CD4-positive, CD25-positive, alpha-beta regulatory T cell (primary cell): ENCODE results near the gene GREB1. TPM values are rescaled to one million over a fixed set of nuclear protein-coding genes. Genes with fewer than 3 reads are reported as not detected.

Source experiments
- ATAC-seq, 2 donors: fragments of 150-1000 bp; cut with Tn5 transposase; one replicate each; pipeline ENCODE4 v1.10.0; 2021; ENCODE audit warnings: low read depth in 2 of 2, moderate number of reproducible peaks in 2 of 2, moderate library complexity in 1 of 2
- DNase-seq, 3 donors: peaks; one replicate each; pipeline versions ENCODE4 v3.0.0 to v3.0.0-alpha.2; 2012 to 2022; ENCODE audit warnings: mixed read lengths in 1 of 3
- H3K27ac ChIP-seq: one replicate; pipeline ENCODE4 v1.7.0; 2013; ENCODE audit warnings: mild to moderate bottlenecking, low read length; ENCODE audit not compliant: insufficient read depth, poor library complexity, severe bottlenecking
- H3K27me3 ChIP-seq: one replicate; pipeline ENCODE4 v1.7.0; 2013; ENCODE audit warnings: low read length; ENCODE audit not compliant: control insufficient read depth, insufficient read depth
- H3K36me3 ChIP-seq: one replicate; pipeline ENCODE4 v1.7.0; 2013; ENCODE audit warnings: mild to moderate bottlenecking, low read length, moderate library complexity; ENCODE audit not compliant: control insufficient read depth, insufficient read depth
- H3K4me1 ChIP-seq: 2 replicates; pipeline ENCODE4 v1.7.0; 2013; ENCODE audit warnings: mild to moderate bottlenecking, low read length; ENCODE audit not compliant: insufficient read depth, control insufficient read depth, poor library complexity, severe bottlenecking
- H3K4me3 ChIP-seq: one replicate; pipeline ENCODE4 v1.7.0; 2013; ENCODE audit warnings: low read depth, mild to moderate bottlenecking, low read length, moderate library complexity
- H3K9me3 ChIP-seq, 2 experiments: 1 replicate in 1 of 2; 2 replicates in 1 of 2; pipeline ENCODE4 v1.7.0; 2013; ENCODE audit warnings: low read length in 2 of 2, mild to moderate bottlenecking in 1 of 2, moderate library complexity in 1 of 2; ENCODE audit not compliant: control insufficient read depth in 2 of 2
- H3K27ac Mint-ChIP-seq, 3 donors: one replicate each; pipeline ENCODE4 v1.8.0; 2020 to 2022; ENCODE audit warnings: mild to moderate bottlenecking in 3 of 3, mixed read lengths in 3 of 3, moderate library complexity in 2 of 3
- H3K27me3 Mint-ChIP-seq: one replicate; pipeline ENCODE4 v1.8.0; 2022; ENCODE audit warnings: mild to moderate bottlenecking, mixed read lengths
- H3K36me3 Mint-ChIP-seq: one replicate; pipeline ENCODE4 v1.8.0; 2020; ENCODE audit warnings: mixed read lengths
- H3K4me1 Mint-ChIP-seq, 4 donors: one replicate each; pipeline ENCODE4 v1.8.0; 2020 to 2022; ENCODE audit warnings: mixed read lengths in 4 of 4, mild to moderate bottlenecking in 1 of 4
- H3K4me3 Mint-ChIP-seq, 4 donors: one replicate each; pipeline ENCODE4 v1.8.0; 2020 to 2022; ENCODE audit warnings: mild to moderate bottlenecking in 4 of 4, mixed read lengths in 4 of 4, moderate library complexity in 3 of 4
- H3K9me3 Mint-ChIP-seq, 7 donors: one replicate each; pipeline ENCODE4 v1.8.0; 2020 to 2022; ENCODE audit warnings: mixed read lengths in 7 of 7, mild to moderate bottlenecking in 3 of 7, moderate library complexity in 2 of 7
- polyA plus RNA-seq, 4 donors: library from polyadenylated mRNA; unstranded; fragments of 300-500 nt; fragmentation: Illumina TruSeq; gene quantifications; one replicate each; pipeline ENCODE4 v1.2.3, GENCODE V29; 2021
- total RNA-seq: library from RNA; stranded (reverse); gene quantifications from one replicate; pipeline ENCODE4 v1.2.3, GENCODE V29; 2022

The GREB1 gene
- total and polyA plus RNA-seq, 5 donors from 2014 or later: 0.11 to 0.35 (median 0.15) TPM; not detected in 2

GRCh38 chr2:11589316-11589940, 55.6 kb downstream of the GREB1 start:
- H3K27ac Mint-ChIP-seq: no peak overlapping the region
- H3K36me3 ChIP-seq: no peaks in the 10 kb centered on the region
- peaks cover 0 to 2% (median 0%) of the 10 kb centered on the region in 7 donors for H3K9me3 Mint-ChIP-seq
- no peaks in the 10 kb centered on the region for H3K27me3 Mint-ChIP-seq
- no peaks in the 10 kb centered on the region for H3K4me1 ChIP-seq
- no peaks in the 10 kb centered on the region for H3K9me3 ChIP-seq
- ATAC-seq (no peak), DNase-seq (no peak)
- no peaks in the 10 kb centered on the region for H3K36me3 Mint-ChIP-seq
- H3K27me3 ChIP-seq: no peaks in the 10 kb centered on the region
- no peak overlapping the region for H3K4me3 ChIP-seq
- no peak overlapping the region for H3K4me3 Mint-ChIP-seq
- H3K27ac ChIP-seq: no peak overlapping the region
- no peaks in the 10 kb centered on the region for H3K4me1 Mint-ChIP-seq

GRCh38 chr2:11590193-11590592, 56.3 kb downstream of the GREB1 start:
- Histone ChIP-seq H3K27me3 (no peaks in the 10 kb centered on the region), H3K36me3 (no peaks in the 10 kb centered on the region), H3K4me3 (no peak overlapping the region), H3K9me3 (no peaks in the 10 kb centered on the region), H3K27ac (no peak overlapping the region), H3K4me1 (no peaks in the 10 kb centered on the region)
- DNase-seq: no peak
- H3K4me1 Mint-ChIP-seq: no peaks in the 10 kb centered on the region
- no peak for ATAC-seq
- H3K27me3 Mint-ChIP-seq: no peaks in the 10 kb centered on the region
- H3K4me3 Mint-ChIP-seq: no peak overlapping the region
- H3K9me3 Mint-ChIP-seq: peaks cover 0 to 2% (median 0%) of the 10 kb centered on the region in 7 donors
- H3K36me3 Mint-ChIP-seq: no peaks in the 10 kb centered on the region
- no peak overlapping the region for H3K27ac Mint-ChIP-seq

- H3K36me3 Mint-ChIP-seq: no peaks in the 10 kb centered on the region
- Histone ChIP-seq H3K9me3 (no peaks in the 10 kb centered on the region), H3K27ac (no peak overlapping the region), H3K36me3 (no peaks in the 10 kb centered on the region), H3K27me3 (no peaks in the 10 kb centered on the region), H3K4me3 (no peak overlapping the region), H3K4me1 (no peaks in the 10 kb centered on the region)
- no peak overlapping the region for H3K27ac Mint-ChIP-seq
- no peak for ATAC-seq
- H3K4me1 Mint-ChIP-seq: no peaks in the 10 kb centered on the region
- peaks cover 0 to 2% (median 0%) of the 10 kb centered on the region in 7 donors for H3K9me3 Mint-ChIP-seq
- no peak overlapping the region for H3K4me3 Mint-ChIP-seq
- DNase-seq: no peak
- no peaks in the 10 kb centered on the region for H3K27me3 Mint-ChIP-seq
Observed at GRCh38 chr2:11591091-11591490, 57.2 kb downstream of the GREB1 start.

- H3K27ac ChIP-seq: no peak overlapping the region
- H3K27me3 ChIP-seq: no peaks in the 10 kb centered on the region
- H3K4me3 ChIP-seq: no peak overlapping the region
- no peaks in the 10 kb centered on the region for H3K9me3 ChIP-seq
- H3K36me3 Mint-ChIP-seq: no peaks in the 10 kb centered on the region
- no peak for ATAC-seq
- H3K4me3 Mint-ChIP-seq: no peak overlapping the region
- H3K9me3 Mint-ChIP-seq: peaks cover 0 to 2% (median 0%) of the 10 kb centered on the region in 7 donors
- no peak for DNase-seq
- no peaks in the 10 kb centered on the region for H3K4me1 ChIP-seq
- H3K36me3 ChIP-seq: no peaks in the 10 kb centered on the region
- H3K4me1 Mint-ChIP-seq: no peaks in the 10 kb centered on the region
- no peak overlapping the region for H3K27ac Mint-ChIP-seq
- no peaks in the 10 kb centered on the region for H3K27me3 Mint-ChIP-seq
Observed at GRCh38 chr2:11592671-11593574, 59.1 kb downstream of the GREB1 start.

- no peaks in the 10 kb centered on the region for H3K36me3 ChIP-seq
- no peak overlapping the region for H3K27ac Mint-ChIP-seq
- no peaks in the 10 kb centered on the region for H3K27me3 Mint-ChIP-seq
- H3K4me1 Mint-ChIP-seq: no peaks in the 10 kb centered on the region
- ATAC-seq (no peak), DNase-seq (no peak)
- H3K4me3 Mint-ChIP-seq: no peak overlapping the region
- H3K4me3 ChIP-seq: no peak overlapping the region
- H3K27ac ChIP-seq: no peak overlapping the region
- H3K9me3 Mint-ChIP-seq: peaks cover 0 to 2% (median 0%) of the 10 kb centered on the region in 7 donors
- no peaks in the 10 kb centered on the region for H3K36me3 Mint-ChIP-seq
- H3K4me1 ChIP-seq: no peaks in the 10 kb centered on the region
- no peaks in the 10 kb centered on the region for H3K27me3 ChIP-seq
- no peaks in the 10 kb centered on the region for H3K9me3 ChIP-seq
Observed at GRCh38 chr2:11596801-11597200, 63.0 kb downstream of the GREB1 start.

GRCh38 chr2:11597538-11598225, 63.8 kb downstream of the GREB1 start:
- ATAC-seq (no peak), DNase-seq (no peak)
- H3K9me3 Mint-ChIP-seq: peaks cover 0 to 2% (median 0%) of the 10 kb centered on the region in 7 donors
- Histone ChIP-seq H3K4me3 (no peak overlapping the region), H3K9me3 (no peaks in the 10 kb centered on the region), H3K27ac (no peak overlapping the region), H3K36me3 (no peaks in the 10 kb centered on the region), H3K4me1 (no peaks in the 10 kb centered on the region), H3K27me3 (no peaks in the 10 kb centered on the region)
- no peaks in the 10 kb centered on the region for H3K4me1 Mint-ChIP-seq
- H3K27ac Mint-ChIP-seq: no peak overlapping the region
- H3K4me3 Mint-ChIP-seq: no peak overlapping the region
- H3K36me3 Mint-ChIP-seq: no peaks in the 10 kb centered on the region
- H3K27me3 Mint-ChIP-seq: no peaks in the 10 kb centered on the region

GRCh38 chr2:11598228-11598731, 64.4 kb downstream of the GREB1 start:
- H3K9me3 ChIP-seq: no peaks in the 10 kb centered on the region
- Mint-ChIP-seq H3K9me3 (no peaks in the 10 kb centered on the region), H3K4me3 (no peak overlapping the region), H3K4me1 (no peaks in the 10 kb centered on the region), H3K27me3 (no peaks in the 10 kb centered on the region), H3K27ac (no peak overlapping the region), H3K36me3 (no peaks in the 10 kb centered on the region)
- H3K4me3 ChIP-seq: no peak overlapping the region
- ATAC-seq: no peak
- no peaks in the 10 kb centered on the region for H3K4me1 ChIP-seq
- H3K36me3 ChIP-seq: no peaks in the 10 kb centered on the region
- H3K27ac ChIP-seq: no peak overlapping the region
- DNase-seq: no peak
- H3K27me3 ChIP-seq: no peaks in the 10 kb centered on the region
